ENCODE measurements around the gene SERPINB6.
"Not testable (repeated sequence)": the region's sequence is repeated elsewhere in the genome, so short reads cannot be mapped to it uniquely, and the experiment has no call there.

SERPINB6 gene

DNA sequence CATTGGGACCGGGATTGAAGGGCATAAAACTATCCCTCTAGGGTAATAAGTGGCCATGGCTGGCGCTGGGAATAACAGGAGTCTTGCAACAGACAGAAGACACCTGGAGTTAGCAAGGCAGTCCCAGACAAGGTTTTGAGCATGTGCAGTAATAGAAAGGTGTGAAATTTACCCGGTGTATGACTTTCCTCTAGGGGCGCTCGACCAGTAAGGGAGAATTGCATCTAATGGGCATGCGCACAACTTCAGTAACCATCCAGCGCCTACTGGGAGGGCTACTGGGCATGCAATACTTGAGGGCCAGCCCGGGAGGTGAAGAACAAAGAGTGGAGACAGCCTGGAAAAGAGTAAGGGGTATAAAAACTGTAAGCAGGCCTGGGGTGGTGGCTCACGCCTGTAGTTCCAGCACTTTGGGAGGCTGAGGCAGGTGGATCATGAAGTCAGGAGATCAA is 32.7 kb downstream of the SERPINB6 start:
- no peaks in the 10 kb centered on the region for H3K36me3 Mint-ChIP-seq (ENCODE audit: low read depth)
- no peak overlapping the region for H3K4me3 Mint-ChIP-seq
- TF ChIP-seq, protein P1, sequence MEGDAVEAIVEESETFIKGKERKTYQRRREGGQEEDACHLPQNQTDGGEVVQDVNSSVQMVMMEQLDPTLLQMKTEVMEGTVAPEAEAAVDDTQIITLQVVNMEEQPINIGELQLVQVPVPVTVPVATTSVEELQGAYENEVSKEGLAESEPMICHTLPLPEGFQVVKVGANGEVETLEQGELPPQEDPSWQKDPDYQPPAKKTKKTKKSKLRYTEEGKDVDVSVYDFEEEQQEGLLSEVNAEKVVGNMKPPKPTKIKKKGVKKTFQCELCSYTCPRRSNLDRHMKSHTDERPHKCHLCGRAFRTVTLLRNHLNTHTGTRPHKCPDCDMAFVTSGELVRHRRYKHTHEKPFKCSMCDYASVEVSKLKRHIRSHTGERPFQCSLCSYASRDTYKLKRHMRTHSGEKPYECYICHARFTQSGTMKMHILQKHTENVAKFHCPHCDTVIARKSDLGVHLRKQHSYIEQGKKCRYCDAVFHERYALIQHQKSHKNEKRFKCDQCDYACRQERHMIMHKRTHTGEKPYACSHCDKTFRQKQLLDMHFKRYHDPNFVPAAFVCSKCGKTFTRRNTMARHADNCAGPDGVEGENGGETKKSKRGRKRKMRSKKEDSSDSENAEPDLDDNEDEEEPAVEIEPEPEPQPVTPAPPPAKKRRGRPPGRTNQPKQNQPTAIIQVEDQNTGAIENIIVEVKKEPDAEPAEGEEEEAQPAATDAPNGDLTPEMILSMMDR (IDR thresholded peaks at IDR 0.05; ENCODE audit: unreplicated experiment in 3 of 3) = no peak
- peaks cover 3% of the 10 kb centered on the region for H3K27me3 Mint-ChIP-seq (ENCODE audit: low read depth)
- no peak overlapping the region for H3K27ac Mint-ChIP-seq
- peaks cover 18% of the 10 kb centered on the region for H3K4me1 Mint-ChIP-seq
- H3K9me3 Mint-ChIP-seq = no peaks in the 10 kb centered on the region

DNA sequence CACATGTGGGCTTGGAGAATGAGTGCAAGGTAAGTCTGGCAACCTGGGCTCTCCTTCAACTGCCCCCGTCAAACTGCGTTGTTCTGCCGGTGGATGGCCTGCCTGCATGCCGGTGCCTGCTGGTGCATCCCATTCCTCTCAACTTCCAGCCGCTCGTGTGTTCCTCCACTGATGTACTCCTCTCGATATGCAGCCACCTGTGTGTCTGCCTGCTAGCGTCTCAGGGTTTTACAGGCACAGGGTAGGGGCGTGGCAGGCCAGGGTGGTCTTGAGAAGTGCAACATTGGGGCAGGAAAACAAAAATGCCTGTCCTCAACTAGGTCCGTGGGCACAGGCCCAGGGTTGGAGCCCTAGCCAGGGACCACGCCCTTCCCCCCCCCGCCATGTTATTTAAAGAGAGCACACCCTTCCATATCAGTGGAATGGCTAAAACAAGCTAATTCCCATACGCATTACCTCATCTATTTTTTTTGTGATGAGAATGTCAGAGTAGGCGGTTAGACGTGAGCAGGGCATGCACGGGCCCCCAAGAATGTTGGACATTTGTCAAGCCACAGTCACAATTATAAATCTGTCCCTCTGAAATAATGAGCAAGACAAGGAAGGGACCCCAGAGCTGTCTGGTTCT is 33.2 kb downstream of the SERPINB6 start:
- Mint-ChIP-seq H3K36me3 (ENCODE audit: low read depth) (no peaks in the 10 kb centered on the region), H3K4me1 (peaks cover 14% of the 10 kb centered on the region), H3K9me3 (no peaks in the 10 kb centered on the region), H3K27ac (no peak overlapping the region), H3K4me3 (no peak overlapping the region), H3K27me3 (ENCODE audit: low read depth) (peaks cover 3% of the 10 kb centered on the region)
- TF ChIP-seq, protein P1 (IDR thresholded peaks at IDR 0.05; ENCODE audit: unreplicated experiment in 3 of 3) = no peak

DNA sequence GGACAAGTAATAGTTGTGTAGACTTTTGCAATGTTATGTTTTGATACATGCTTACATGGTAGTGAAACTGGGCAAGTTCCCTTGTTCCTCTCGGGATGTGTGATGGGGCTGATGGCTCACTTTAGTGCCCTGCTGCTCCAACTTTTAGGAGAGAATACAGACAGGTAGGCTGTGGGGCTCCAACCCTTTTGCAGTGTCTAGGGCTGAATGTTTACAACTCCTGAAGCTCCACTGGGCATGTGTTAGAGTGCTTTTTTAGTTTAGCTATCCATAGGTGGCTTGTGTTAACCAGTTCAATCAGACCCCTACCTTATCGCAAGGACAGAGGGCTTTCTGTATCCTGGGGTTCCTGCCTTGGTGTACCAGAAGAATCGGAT is 33.8 kb downstream of the SERPINB6 start:
- Mint-ChIP-seq H3K27me3 (ENCODE audit: low read depth) (peaks cover 3% of the 10 kb centered on the region), H3K4me3 (no peak overlapping the region), H3K4me1 (peaks cover 9% of the 10 kb centered on the region), H3K27ac (no peak overlapping the region), H3K9me3 (no peaks in the 10 kb centered on the region), H3K36me3 (ENCODE audit: low read depth) (no peaks in the 10 kb centered on the region)
- TF ChIP-seq, protein P1 (IDR thresholded peaks at IDR 0.05; ENCODE audit: unreplicated experiment in 3 of 3) = no peak

DNA sequence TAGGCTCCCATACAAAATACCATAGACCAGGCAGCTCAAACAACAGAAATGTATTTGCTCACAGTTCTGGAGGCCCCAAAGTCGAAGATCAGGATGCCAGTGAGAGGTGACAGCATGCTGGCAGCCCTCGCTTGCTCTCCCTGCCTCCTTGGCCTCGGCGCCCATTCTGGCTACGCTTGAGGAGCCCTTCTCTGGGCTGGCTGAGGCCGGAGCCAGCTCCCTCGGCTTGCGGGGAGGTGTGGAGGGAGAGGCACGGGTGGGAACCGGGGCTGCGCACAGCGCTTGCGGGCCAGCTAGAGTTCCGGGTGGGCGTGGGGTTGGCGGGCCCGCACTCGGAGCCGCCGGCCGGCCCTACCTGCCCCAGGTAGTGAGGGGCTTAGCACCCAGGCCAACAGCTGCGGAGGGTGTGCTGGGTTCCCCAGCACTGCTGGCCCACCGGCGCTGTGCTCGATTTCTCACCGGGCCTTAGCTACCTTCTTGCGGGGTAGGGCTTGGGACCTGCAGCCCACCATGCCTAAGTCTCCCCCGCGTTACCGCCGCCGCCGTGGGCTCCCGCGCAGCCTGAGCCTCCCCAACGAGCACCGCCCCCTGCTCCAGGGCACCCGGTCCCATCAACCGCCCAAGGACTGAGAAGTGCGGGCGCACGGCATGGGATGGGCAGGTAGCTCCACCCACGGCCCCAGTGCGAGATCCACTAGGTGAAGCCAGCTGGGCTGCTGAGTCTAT is 35.6 kb downstream of the SERPINB6 start:
- Mint-ChIP-seq H3K36me3 (ENCODE audit: low read depth) (no peaks in the 10 kb centered on the region), H3K9me3 (no peaks in the 10 kb centered on the region), H3K27ac (no peak overlapping the region), H3K4me3 (no peak overlapping the region), H3K4me1 (peaks cover 12% of the 10 kb centered on the region), H3K27me3 (ENCODE audit: low read depth) (peaks cover 9% of the 10 kb centered on the region)
- TF ChIP-seq, protein P1 (IDR thresholded peaks at IDR 0.05; ENCODE audit: unreplicated experiment in 3 of 3) = no peak

DNA sequence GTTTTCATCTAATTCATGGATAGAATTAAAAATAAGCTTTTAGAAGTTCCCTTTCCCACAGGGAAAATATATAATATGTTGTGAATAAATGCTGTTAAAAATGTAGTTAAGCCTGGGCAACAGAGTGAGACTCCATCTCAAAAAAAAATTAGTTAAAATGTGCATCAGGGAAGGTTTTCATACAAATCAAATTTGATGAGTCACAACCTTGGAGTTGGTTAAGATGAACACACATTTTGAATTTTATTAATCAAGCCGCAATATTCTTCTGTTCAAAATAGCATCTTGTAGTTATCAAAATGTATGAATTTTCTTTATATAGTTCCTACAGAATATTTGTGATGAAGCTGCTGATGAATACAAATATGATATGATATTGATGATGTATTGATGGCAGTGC is 37.3 kb downstream of the SERPINB6 start:
- Mint-ChIP-seq H3K36me3 (ENCODE audit: low read depth) (no peaks in the 10 kb centered on the region), H3K27ac (no peak overlapping the region), H3K27me3 (ENCODE audit: low read depth) (peaks cover 11% of the 10 kb centered on the region), H3K4me1 (peaks cover 12% of the 10 kb centered on the region), H3K4me3 (no peak overlapping the region), H3K9me3 (peaks cover 2% of the 10 kb centered on the region)
- TF ChIP-seq, protein P1 (IDR thresholded peaks at IDR 0.05; ENCODE audit: unreplicated experiment in 3 of 3) = no peak

DNA sequence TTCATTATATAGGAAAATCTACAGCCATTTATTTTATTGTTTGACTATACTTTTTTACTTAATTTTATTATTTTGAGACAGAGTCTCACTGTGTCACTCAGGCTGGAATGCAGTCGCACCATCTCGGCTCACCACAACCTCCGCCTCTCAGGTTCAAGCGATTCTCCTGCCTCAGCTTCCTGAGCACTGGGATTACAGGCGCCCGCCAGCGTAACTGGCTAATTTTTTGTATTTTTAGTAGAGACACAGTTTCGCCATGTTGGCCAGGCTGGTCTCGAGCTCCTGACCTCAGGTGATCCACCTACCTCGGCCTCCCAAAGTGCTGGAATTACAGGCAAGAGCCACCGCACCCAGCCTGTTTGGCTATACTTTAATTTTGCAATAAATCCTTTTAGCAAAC is 38.5 kb downstream of the SERPINB6 start:
- H3K36me3 Mint-ChIP-seq (ENCODE audit: low read depth); H3K4me3 Mint-ChIP-seq; H3K27ac Mint-ChIP-seq; H3K9me3 Mint-ChIP-seq: not testable (repeated sequence)
- Mint-ChIP-seq H3K4me1 (peaks cover 12% of the 10 kb centered on the region), H3K27me3 (ENCODE audit: low read depth) (peaks cover 11% of the 10 kb centered on the region)

Data from nephron (organoid).